ENCODE data around the gene CCDC12.

DNA sequence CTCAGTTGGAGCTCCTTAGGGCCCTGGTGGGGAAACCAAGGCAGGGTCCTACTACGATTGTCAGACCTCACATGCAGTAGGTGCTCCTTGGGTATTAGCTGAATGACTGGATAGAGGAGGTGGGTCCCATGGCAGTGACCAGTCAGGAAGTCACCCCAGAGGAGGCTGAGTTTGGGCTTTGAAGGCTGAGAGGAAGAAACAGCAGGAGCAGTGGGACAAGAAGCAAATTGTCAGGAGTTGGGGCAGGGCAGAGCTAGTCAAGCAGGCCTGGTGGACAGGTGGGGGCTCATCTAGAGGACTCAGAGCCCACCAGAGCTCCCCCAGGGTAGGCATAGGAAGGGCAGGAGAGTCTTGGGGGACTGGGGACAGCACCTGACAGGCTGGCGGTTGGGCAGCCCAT lies 6.0 kb upstream of the CCDC12 start:
- TF ChIP-seq PKNOX1 (IDR thresholded peaks at IDR 0.05) (no peak), FOXA1 (IDR thresholded peaks at IDR 0.05) (no peak), SP1 (IDR thresholded peaks at IDR 0.05) (no peak), L3MBTL2 (conservative IDR thresholded peaks at IDR 0.05) (no peak), NFRKB (IDR thresholded peaks at IDR 0.05) (no peak), CTBP1 (IDR thresholded peaks at IDR 0.05; ENCODE audit: borderline replicate concordance) (no peak), FOXK2 (IDR thresholded peaks at IDR 0.05) (no peak), FOXM1 (IDR thresholded peaks at IDR 0.05; ENCODE audit: borderline replicate concordance) (no peak)
